HG03457 (cell line): ENCODE results near the gene RABGAP1L.
A peak's percentile ranks its signal among the peaks of the same experiment; 100 is the strongest.

Experiments used
- ATAC-seq: cut with Tn5 transposase; IDR thresholded peaks from one replicate; pipeline ENCODE4 v1.9.1; 2021; ENCODE audit warnings: moderate number of reproducible peaks; ENCODE audit not compliant: unreplicated experiment

Gene RABGAP1L

DNA sequence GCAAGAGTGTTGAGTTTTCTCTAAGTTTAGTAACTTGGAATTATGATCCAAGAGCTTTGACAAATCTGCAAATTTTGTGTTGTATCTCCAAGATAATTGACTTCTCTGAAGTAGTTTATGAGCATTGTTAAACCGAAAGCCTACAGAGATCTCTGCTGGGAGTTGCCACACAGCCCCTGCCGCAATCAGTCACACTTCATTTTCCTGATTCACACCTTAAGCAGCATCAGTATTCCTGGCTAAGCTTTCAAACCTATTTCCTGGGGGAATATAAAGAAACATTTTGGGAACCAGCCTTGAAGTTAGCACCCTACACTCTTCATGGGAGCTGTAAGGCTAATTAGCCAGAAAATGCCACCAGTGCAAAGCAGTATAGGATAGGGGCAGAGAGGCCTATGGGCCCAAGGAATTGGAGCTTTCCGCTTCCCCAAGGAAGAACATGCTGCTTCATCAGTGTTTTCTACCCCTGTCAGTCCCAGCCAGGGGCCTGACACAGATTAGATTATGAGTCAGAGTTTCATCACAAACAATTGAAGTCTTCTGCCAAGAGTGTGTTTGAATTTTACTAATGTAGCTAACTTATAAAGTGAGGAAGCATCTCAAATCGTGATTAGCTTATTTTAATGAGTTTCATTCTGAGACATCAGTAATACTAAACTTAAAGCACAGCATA is 817.3 kb downstream of the RABGAP1L start:
- no peak for ATAC-seq

DNA sequence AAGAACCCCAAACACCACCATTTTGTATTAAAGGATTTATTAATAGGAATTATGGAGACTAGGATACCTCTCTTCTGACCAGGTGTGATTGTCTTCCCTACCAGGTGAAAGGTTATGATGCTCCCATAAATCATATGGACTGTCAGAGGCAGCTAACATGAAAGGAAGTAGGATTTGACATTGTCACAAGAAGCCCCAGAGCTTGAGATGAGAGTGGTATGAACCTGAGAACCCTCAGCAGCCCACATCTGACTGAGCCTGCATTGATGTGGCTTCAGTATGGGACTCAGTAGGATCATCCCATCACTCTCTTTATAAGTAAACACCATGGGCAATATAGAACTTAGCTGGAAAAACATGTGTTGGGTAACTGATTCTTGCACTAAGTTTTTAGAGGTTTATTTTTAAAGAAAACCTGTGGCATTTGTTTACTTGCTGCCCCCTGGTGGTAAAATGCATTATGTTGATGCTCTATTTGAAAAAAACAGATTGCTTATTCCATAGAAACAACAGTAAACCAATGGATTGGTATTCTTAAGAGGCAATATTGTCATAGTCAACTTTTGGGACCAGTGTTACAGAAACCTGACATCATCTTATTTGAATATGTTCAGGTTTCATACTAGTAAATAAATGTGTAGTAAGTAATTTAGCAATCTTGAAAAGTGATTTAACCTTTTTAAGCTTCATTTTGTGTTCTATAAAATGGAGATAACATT is 823.8 kb downstream of the RABGAP1L start:
- no peak for ATAC-seq

DNA sequence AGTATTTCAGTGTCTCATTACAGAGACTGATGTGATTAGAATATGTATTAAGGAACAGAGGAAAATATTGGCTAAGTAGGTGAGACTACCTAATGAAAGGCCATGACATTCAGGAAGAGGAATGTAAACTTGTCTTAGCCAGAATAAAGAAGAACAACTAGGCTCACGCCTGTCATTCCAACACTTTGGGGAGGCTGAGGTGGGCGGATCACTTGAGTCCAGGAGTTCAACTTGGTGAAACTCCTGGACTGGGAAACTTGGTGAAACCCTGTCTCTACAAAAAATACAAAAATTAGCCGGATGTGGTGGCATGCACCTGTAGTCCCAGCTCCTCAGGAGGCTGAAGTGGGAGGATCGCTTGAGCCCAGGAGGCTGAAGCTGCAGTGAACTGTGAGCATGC is 825.6 kb downstream of the RABGAP1L start:
- no peak for ATAC-seq

DNA sequence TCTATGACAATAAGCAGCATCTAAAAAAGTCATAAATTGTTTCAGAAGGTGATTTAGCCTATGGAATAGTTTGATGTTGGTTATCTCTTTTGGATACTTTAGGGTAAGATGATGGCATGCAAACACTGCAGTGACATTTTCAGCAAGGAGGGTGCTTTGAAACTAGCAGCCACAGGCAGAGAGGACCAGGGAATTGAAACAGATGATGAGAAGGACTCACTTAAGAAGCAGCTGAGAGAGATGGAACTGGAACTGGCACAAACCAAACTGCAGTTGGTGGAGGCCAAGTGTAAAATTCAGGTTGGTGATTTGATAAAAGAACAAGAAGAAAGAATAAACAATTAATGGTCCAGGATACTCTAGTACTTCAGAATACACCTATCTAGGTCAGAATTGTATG is 829.2 kb downstream of the RABGAP1L start:
- no peak for ATAC-seq

DNA sequence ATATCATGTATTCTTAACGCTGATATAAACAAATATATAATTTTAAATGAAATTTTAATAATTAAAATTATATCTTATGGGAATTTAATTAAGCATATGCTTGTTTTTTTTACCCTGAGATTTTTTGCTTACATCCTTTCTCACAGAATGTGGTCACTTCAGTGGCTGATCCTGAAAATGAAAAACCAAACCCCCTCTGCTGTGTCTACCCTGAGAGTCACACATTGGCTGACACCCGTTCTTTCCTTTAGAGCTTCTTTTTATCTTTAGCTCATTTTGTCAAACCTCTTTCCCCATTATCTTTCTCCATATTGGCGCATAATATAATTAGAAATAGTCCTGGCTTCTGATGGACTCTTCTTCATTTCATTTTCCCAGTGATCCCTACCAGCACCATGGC is 829.7 kb downstream of the RABGAP1L start:
- no peak for ATAC-seq

DNA sequence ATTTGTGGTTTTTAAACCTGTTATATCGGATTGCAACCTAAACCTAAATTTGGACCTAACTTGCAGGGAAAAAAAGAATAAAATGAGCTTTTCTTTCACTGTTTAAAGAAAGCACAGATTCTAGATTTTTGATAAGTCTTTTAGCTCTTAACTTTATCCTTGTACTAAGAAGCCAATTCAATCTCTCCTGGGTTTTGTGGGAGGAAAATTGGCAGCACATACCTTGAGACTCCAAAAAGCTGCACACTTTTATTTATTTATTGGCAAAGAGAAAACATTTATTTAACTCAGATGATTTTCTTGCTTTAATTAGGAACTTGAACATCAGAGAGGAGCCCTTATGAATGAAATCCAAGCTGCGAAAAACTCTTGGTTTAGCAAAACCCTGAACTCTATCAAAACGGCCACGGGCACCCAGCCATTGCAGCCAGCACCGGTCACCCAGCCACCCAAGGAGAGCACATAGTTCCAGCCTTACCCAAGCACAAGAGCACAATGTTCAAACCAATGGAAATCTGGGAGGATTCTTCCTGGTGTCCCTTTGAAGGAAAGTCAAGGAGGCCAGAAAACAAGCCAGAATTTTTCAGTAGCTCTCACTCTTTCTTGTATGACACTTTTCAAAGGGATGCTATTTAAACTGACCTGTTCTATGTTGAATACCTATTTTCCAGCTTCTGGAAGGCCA is 830.4 kb downstream of the RABGAP1L start:
- ATAC-seq = no peak

DNA sequence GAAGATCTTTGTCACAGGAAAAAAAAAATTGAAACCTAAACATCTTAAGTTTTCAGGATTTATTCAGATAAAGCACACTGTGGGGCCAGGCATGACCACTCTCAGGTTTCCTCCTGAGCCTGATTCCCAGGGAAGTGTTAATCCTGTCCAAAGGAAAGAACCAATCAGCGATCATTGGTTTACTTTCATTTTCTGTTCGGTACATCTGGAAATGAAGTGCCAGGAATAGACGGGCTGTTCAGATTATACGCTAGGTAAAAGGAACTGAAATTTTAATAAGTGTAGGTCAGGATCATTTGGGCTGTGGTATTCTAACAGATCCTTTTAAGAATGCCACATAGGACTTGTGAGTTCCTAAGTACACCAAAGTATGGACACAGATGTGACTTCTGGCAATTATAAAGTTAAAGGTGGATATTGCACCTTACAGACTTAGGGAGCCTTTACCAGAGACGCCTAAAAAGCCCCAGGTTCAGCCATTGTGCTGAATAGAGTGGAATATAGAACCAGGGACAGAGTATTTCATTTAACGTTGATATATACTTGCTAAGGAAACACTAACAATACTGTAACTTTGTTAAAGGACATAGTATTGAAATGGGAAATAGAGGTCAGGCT is 831.2 kb downstream of the RABGAP1L start:
- ATAC-seq = no peak

DNA sequence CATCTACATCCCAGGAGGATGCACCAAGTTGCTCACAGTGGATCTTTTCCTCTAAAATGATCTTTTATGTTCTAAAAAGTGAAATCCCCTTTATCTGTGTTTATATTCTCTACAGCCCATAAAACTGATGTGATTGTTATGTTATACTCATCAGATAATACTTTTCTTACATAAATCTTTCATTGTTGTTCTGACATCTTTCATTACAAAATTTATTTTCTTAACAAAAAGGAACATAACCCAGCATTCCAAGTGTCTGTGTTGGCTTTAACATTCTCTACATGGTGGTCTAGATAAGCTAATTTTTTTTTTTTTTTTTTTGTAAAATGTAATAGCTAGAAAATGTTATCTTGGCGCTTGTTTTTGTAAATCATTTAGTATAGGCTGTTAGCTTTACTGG is 832.2 kb downstream of the RABGAP1L start:
- ATAC-seq = no peak

DNA sequence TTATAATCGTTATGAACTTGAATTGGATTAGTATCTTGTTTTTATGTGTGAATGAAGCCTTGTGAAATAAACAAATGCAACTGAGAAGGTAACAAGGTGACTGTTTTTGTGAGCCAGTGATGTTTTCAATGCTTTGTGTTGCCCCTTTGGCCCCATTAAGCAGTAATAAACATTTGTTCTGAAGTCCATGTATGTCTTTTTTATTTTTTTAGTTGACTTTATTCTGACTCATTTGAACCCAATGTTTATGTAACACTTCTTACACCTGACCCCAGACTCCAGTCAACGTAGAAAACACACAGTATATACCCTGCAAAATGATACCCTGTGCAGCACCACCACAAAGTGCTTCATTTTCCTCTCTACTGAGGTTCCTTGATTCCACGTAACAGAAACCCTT is 835.8 kb downstream of the RABGAP1L start:
- ATAC-seq = no peak

DNA sequence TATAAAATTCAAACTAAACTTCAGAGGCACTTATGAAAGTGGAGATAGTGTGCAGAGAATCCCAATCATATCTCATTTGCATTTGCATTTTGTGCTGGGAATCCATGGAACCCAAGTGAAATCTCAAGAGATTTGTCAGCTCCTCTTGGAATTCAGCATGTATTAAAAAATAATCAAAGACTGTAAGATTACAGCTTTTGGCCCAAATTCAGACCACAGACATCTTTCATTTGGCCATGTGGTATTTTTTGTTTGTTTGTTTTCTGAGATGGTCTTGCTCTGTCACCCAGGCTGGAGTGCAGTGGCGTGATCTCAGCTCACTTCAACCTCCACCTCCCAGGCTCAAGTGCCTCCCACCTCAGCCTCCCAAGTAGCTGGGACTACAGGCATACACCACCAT is 836.6 kb downstream of the RABGAP1L start:
- ATAC-seq = no peak

DNA sequence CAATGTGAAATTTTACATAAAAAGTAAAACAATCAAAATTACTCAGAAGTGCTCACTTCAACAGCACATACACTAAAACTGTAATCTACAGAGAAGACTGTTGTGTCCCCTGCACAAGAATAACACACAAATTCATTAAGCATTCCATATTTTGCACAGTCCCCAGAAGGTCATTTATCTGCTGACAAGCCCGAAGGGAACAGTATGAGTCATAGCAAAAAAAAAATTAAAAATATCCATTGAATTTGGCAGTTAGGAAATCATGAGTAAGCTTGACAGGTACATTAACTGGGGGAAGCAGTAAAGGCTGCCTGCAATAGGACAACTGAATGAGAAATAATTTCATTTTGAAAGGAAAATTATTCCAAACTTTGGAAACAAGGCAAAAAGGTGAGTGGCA is 837.2 kb downstream of the RABGAP1L start:
- ATAC-seq = no peak

DNA sequence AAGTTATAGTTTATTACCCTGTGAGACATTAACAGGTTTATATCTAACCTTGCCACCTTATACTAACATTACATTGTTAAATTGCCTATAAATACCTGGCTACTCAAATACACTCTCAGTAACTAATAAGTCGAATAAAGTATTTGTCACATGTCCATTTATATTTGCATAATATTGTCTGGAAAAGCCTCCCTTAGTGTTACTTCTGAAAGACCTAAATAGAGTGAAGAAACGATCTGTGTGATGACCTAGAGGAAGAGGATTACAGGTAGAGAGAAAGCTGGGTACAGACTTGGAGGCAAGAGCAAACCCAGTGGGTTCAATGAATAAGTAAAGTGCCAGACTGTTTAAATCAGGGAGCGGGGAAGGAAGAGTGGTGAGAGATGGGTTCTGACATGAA is 837.7 kb downstream of the RABGAP1L start:
- ATAC-seq = no peak

DNA sequence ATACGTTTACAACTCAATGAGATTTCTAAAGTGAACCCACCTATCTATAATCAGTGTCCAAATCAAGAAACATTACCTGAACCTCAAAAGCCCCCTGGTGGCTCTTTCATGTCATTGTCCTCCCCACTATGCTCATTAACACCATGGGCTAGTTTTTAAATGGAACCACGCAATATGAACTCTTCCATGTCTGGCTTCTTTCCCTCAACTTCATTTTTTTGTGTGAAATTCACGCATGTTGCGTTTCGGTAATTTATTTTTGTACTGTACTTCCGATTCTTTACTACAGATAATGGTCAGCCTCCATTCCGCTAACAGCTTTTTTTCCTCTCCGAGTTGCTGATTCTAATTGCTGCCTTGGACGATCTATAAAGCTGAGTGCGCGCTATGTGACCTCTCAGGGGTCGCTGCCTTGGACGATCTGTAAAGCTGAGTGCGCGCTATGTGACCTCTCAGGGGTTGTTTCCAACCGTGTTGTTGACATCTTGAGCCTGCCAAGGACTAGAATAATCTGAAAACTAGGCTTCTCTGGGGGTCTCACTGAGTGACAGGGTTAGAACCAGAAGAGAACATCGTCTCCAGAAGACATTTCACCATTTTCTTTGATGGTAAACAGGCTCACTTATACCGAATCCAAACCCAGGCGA is 839.4 kb downstream of the RABGAP1L start:
- ATAC-seq = peak; percentile 0

DNA sequence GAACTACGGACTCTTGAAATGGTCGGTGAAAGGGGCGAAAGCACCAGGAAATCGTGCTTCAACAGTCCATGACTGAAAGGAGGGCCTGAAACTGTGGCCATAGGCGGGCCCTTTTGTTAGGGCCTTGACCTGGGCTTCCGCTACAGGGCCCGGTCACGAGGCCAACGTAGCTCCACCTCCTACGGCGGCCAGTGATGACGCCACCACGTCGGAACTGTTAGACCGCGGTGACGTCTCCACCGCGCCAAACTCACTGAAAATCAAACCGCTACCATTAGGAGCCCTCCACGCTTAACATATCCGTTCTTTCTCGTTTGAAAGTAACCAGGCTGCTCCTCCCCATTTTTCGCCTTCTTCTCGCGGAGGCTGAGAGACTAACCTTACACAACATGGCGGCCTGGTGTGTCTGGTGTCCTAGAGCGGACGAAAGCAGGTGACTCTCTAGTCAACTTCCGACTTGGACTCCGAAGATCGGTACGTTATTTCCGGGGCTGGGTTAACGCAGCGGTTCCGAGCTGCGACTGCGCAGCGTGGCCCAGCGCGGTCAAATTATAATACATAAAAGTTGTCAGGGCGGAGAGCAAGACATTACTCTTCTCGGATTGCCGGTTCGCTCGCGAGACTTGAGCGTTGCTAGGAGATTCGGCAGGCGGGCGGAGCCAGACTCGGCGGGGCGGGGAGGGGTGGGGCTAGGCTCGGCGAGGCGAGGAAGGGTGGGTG is 840.1 kb downstream of the RABGAP1L start:
- ATAC-seq = peak; percentile 68

DNA sequence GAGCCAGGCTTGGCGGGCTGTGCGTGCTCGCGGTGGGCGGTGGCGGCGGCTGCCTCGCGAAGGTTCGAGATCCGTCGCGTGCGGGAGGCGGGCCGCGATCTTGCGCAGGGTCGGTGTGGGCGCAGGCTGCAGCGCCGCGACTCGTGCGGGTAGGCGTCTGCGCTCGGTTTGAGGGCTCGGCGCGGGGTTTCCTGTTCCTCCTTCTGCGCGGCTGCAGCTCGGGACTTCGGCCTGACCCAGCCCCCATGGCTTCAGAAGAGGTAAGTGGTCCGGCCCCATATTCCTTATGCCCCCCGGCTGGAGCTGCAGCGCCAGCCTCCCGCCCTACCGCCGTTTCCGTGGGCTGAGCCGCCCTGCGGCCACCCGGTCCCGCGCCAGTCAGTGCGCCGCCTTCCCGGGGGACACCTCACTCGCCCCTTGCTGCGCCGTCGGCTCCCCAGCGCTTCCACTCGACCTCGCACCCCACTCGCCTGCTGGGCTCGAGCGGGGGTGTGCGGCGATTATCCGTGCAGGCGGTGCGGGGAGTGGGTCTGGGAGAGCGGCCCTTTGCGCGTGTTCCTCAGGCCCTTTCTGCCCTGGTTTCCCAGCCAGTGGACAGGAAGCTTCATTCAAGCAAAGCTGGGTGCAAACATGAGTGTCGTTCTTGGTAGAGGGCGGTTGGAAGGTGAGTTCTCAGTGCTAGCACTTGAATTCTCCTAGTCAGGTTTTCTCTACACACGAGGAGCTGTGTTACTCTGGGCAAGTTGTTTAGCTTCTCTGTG is 840.8 kb downstream of the RABGAP1L start, which contains the start of gene CACYBP:
TSS of gene CACYBP (plus strand) at position 12 of the 761 bp plus-strand sequence. CDS start at position 246, 234 bp downstream.
- ATAC-seq = peak; percentile 6

DNA sequence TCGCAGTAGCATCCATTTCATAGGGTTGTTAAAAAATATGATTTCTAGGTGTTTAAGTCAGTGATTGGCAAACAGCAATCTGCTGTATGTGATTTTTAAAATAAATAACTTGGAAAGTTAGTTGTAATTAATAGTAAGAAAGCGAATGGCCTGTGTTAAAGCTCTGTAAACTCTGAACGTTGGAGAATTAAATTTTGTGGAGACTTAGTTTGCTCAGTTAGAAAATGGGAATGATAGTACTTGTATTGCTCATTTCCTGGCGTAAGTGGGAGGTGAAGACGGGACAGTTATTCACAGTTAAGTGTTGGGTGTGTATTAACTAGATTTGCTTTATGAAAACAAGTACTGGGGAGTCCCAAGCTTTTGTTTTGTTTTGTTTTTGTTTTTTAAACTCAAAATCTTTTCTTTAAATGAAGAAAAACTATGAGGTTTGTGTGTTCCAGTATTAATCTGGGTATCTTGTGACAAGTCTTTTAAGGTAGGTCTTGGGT is 841.4 kb downstream of the RABGAP1L start:
- ATAC-seq = no peak

DNA sequence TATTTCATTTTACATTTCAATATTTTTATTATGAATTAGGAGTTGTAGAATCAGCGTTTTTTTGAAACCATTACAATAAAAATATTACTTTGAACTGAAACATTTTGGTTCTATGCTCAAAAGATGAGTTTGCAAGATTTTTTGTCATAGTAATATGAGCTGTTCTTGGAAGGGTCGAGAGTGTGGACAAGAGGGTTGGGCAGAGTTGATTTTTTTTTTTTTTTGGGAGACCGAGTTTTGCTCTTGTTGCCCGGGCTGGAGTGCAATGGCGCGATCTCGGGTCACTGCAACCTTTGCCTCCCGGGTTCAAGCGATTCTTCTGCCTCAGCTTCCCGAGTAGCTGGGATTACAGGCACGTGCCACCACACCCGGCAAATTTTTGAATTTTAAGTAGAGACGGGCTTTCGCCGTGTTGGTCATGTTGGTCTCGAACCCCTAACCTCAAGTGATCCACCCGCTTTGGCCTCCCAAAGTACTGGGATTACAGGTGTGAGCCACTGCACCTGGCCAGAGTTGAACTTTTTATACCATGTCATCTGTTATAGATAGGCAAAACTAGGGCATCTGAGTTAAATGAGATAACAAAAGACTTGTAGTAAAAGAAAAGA is 843.7 kb downstream of the RABGAP1L start:
- ATAC-seq = no peak

DNA sequence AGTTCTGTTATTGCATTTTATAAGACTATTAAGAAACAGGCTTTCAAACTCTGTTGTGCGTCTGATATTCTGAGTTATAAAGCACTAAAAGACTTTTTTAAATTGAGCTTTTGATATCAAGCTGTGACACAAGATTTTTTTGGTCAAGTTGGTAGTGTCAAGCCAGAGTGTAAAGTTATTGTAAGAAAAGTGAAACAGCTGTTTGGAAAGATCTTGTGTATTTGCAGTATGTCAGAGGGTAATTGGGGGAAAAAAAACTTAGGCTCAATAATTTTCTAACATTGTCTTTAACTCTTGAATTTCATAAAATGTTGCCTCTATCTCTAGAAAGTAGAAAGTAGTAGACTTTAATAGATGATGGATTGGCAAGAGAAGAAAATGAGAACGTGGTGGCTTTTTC is 844.2 kb downstream of the RABGAP1L start:
- ATAC-seq = no peak
